OCI-M2 (cell line): ENCODE results near the gene HIF3A.

Experiments used
- DNase-seq: peaks from one replicate; lab custom pipeline; 2025; ENCODE audit not compliant: unreplicated experiment; lab: John Stamatoyannopoulos, UW

Gene HIF3A

DNA sequence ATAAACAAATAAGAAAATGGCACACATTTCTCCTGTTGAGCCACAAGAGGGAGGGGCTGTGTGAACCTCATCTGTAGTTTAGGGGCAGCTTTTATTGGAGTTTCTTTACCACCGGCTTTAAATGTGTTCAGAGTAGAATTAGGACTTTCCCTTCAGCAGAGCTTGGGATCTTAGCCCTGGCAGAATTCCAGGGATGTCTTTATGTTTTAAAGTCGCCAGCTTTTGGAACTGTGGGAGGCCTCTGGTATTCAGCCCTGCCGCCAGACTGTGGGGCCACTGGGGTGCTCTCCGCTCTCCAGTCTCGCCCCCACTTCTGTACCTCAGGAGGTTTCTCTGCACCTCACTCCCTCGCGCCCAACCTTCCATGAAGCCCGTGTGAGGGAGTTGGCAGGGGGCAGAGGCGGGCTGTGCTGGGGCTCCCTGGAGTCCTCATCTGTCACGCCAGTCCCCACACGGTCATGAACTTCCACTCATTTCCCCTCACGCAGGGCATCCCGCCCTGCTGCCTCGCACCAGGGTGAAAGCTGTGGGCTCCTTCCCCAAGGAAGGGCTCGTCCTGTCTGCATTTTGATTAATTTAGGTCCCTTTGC is 85.0 kb downstream of the HIF3A start:
- no peak for DNase-seq

- DNase-seq = no peak
Measured at GRCh38 chr19:46383171-46383815, 86.5 kb downstream of the HIF3A start.

- no peak for DNase-seq
Measured at GRCh38 chr19:46383846-46384245, 87.0 kb downstream of the HIF3A start.

DNA sequence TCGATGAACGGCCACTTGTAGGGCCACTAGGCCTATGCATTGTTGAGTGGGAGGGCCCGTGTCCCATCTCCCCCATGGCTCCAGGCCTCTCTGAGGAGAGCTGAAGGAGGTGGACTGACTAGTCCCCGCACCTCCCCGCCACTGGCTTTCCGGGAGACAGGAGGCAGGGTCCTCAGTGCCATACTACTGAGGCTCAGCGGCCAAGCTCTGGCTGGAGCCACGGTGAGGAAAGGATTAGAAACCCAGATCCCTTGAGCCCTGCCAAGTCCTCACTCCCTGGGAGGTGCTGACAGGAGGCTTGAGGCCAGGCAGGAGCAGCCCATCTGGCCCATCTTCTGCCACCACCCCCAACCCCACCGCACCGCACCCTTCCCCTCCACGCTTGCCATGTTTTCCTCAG is 87.6 kb downstream of the HIF3A start:
- no peak for DNase-seq

DNA sequence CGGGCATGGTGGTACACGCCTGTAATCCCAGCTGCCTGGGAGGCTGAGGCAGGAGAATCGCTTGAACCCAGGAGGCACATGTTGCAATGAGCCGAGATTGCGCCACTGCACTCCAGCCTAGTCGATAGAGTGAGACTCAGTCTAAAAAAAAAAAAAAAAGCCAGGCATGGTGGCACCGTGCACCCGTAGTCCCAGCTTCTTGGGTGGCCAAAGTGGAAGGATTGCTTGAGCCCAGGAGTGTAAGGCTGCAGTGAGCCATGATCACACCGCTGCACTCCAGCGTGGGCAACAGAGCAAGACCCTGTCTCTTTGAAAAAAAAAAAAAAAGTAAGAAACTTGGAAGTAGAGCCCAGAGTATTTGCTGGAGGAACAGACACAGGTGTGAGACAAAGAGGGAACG is 88.8 kb downstream of the HIF3A start:
- no peak for DNase-seq

DNA sequence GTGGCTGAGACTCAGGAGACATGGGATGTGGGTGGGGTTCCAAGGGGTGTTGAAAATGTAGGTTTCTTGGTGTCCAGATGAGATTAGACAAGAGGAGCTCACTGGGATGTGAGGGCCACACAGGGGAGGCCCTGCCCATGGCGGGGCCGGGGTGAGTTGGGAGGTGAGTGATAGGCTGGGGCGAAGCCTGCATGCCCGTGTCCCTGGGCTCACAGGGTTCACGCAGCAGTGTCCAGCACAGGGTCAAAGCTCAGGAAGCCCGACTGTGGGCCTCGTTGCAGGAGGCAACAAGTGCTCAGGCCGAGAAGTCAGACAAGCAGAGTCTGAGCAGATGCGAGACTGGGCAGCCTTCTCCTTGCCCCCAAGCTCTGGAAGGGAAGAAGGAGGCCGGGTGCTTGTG is 89.3 kb downstream of the HIF3A start:
- no peak for DNase-seq

- DNase-seq = no peak
Measured at GRCh38 chr19:46386996-46387712, 90.3 kb downstream of the HIF3A start.

DNA sequence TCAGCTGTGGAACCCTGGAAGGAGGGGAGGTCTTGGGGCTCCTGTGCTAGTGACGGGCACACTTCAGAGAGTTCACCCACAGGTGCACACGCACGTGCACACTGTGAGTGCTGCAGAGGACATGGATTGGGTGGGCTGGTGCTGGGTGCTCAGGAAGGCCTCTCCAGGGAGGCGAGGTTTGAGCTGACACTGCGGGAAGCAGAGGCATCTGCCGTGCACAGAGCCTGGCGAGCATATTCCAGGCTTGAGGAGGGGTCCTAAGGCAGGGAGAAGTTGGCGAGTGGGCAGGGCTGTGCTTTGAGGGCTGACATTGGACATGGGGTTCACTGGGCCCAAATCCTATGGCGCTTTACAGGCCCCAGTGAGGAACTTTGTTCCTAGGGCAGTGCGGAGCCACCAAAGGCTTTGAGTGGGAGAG is 90.9 kb downstream of the HIF3A start:
- no peak for DNase-seq

- no peak for DNase-seq
Measured at GRCh38 chr19:46388311-46389095, 91.7 kb downstream of the HIF3A start.

GRCh38 chr19:46390121-46390858 is 93.4 kb downstream of the HIF3A start:
- DNase-seq = no peak

GRCh38 chr19:46390866-46391265 is 94.0 kb downstream of the HIF3A start:
- DNase-seq = no peak

DNA sequence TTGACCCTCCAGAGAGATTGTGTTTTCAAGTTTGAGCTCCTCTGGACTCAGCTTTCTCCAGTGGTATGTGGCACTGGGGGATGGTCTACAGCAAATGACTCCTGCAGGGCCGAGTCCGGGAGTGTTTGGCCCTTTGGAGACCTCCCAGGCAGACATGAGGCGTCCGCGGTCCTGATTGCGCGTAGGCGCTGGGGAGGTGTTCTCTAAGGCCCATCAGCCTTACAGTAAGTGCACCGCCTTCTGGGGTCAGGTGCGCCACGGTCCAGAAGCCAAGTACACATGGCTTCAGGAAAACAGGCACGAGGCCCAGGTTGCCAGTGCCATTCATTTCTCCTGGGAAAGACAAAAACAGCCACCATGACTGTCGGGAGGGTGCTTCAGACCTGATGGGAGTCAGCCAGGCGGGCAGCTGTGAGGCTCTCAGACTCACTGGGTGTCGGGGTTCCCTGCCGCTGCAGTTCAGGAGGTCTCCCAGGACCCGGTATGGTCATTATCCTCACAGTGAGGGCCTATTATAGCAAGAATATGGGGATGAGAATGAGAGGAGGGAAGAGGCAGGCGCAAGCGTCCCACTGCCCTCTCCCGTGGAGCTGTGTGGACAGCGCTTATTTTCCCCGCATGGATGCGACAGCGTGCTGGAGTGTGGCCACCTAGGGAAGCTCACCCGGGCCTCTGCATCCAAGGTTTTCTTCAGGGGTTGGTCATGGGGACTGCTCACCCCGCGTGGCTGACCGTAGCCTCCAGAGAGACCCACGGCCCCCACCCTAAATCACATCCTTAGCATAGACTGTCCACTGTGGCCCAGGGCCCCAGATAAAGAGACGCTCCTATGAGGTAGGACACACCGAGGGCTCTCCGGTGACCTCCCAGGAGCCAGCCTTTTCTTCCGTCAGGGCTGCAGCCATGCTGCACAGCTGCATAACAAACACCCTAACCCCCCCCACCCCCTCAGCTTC is 94.7 kb downstream of the HIF3A start:
- DNase-seq = no peak

DNA sequence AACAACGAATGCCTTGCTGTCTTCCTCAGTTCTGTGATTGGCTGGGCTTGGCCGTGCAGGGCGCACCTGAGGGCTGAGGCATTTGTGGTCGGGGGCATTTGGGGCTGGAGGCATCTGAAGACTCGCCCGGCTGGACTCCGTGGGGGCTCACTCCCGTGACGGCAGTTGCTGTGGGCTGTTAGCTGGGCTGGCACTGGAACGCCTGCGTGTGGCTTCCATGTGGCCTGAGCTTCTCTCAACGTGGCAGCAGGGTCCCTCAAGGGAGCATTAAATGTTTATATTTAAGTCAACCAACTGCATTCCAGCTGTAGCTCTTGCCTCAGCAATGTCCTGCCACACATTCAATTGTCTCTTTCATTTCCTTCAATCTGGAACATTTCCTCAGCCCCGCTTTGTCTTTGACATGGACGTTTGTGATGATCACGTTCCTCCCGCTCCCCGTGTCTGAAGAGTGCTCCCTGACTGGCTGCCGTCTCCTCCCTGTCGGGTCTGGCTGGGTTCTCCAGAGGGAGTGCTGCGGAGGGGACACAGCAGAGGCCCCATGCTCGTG is 95.5 kb downstream of the HIF3A start:
- DNase-seq = no peak

GRCh38 chr19:46392837-46393236 is 96.0 kb downstream of the HIF3A start:
- DNase-seq = no peak
